ENCODE measurements around the gene B4GALNT1. TPM values are rescaled to one million over a fixed set of nuclear protein-coding genes. Genes with fewer than 3 reads are reported as not detected.

B4GALNT1 gene
- total RNA-seq, 3 donors from 2014 or later (not counting 1 experiment from before 2014, with no cell fraction given): 0.38 to 0.59 (median 0.48) TPM

GRCh38 chr12:57641699-57642442 lies 8.9 kb upstream of the B4GALNT1 start:
- WGBS (ENCODE audit: insufficient coverage): 47% methylated on average over 4 of the region's 5 CpGs
- Histone ChIP-seq H3K9me3 (ENCODE audit: control insufficient read depth, insufficient read depth, low read length) (peaks cover 6% of the 10 kb centered on the region), H3K36me3 (ENCODE audit: control insufficient read depth, insufficient read depth, low read length) (no peaks in the 10 kb centered on the region), H3K27me3 (ENCODE audit: control insufficient read depth, insufficient read depth, low read length) (peaks cover 4% of the 10 kb centered on the region), H3K4me1 (ENCODE audit: control insufficient read depth, insufficient read depth, low read length) (no peaks in the 10 kb centered on the region), H3K4me3 (ENCODE audit: low read length) (no peak overlapping the region), H3K27ac (ENCODE audit: low read length) (no peak overlapping the region)
- ATAC-seq (no peak), DNase-seq (no peak)
- Mint-ChIP-seq H3K27ac (no peak overlapping the region), H3K4me3 (no peak overlapping the region), H3K27me3 (ENCODE audit: low read depth in 2 of 2) (peaks cover 9 to 22% of the 10 kb centered on the region in 2 donors), H3K4me1 (no peaks in the 10 kb centered on the region), H3K9me3 (no peaks in the 10 kb centered on the region), H3K36me3 (no peaks in the 10 kb centered on the region)
- intact Hi-C loops (cut with micrococcal nuclease): no loop called here
- TF ChIP-seq, protein P1, sequence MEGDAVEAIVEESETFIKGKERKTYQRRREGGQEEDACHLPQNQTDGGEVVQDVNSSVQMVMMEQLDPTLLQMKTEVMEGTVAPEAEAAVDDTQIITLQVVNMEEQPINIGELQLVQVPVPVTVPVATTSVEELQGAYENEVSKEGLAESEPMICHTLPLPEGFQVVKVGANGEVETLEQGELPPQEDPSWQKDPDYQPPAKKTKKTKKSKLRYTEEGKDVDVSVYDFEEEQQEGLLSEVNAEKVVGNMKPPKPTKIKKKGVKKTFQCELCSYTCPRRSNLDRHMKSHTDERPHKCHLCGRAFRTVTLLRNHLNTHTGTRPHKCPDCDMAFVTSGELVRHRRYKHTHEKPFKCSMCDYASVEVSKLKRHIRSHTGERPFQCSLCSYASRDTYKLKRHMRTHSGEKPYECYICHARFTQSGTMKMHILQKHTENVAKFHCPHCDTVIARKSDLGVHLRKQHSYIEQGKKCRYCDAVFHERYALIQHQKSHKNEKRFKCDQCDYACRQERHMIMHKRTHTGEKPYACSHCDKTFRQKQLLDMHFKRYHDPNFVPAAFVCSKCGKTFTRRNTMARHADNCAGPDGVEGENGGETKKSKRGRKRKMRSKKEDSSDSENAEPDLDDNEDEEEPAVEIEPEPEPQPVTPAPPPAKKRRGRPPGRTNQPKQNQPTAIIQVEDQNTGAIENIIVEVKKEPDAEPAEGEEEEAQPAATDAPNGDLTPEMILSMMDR (IDR thresholded peaks at IDR 0.05): no peak

DNA sequence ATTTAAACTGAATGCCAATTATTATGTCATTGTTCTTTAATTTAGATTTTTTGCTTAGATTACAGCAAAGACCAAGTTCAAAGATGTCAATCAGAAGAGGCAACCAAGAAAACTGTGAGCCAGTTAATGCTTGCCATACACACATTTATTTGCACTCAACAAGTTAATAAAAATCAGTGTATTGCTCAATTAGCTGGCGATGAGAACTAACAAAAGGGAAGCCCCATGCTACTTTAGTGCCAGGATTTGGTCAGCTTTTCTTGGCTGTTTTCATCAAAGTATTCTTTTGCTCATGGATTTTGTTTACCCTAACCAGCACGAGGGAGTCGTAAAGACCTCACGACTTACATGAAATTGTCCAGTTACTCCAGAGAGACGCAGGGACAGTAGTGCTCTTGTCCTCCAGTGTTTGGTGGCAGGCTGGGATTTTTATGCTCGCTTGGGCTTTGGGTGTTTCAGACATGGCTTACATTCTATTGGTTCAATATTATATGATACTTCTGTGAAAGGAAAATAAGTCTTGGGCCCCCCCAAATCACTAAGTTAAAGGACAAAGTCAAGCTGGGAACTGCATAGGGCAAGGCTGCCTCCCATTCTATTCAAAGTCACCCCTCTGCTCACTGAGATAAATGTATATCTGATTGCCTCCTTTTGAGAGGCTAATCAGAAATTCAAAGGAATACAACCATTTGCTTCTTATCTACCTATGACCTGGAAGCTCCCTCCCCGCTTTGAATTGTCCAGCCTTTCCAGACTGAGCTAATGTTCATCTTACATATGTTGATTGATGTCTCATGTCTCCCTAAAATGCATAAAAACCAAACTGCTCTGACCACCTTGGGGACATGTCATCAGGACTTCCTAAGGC lies 7.4 kb upstream of the B4GALNT1 start:
- Histone ChIP-seq H3K27ac (ENCODE audit: low read length) (no peak overlapping the region), H3K27me3 (ENCODE audit: control insufficient read depth, insufficient read depth, low read length) (peaks cover 4% of the 10 kb centered on the region), H3K36me3 (ENCODE audit: control insufficient read depth, insufficient read depth, low read length) (no peaks in the 10 kb centered on the region), H3K4me3 (ENCODE audit: low read length) (no peak overlapping the region), H3K9me3 (ENCODE audit: control insufficient read depth, insufficient read depth, low read length) (no peaks in the 10 kb centered on the region), H3K4me1 (ENCODE audit: control insufficient read depth, insufficient read depth, low read length) (no peaks in the 10 kb centered on the region)
- Mint-ChIP-seq H3K4me1 (no peaks in the 10 kb centered on the region), H3K4me3 (no peak overlapping the region), H3K9me3 (no peaks in the 10 kb centered on the region), H3K27me3 (ENCODE audit: low read depth in 2 of 2) (peaks cover 9 to 22% of the 10 kb centered on the region in 2 donors), H3K36me3 (no peaks in the 10 kb centered on the region), H3K27ac (no peak overlapping the region)
- DNase-seq (no peak), ATAC-seq (no peak)
- TF ChIP-seq, protein P1 (IDR thresholded peaks at IDR 0.05): no peak
- WGBS (ENCODE audit: insufficient coverage): 89% methylated on average over 7 of the region's 7 CpGs
- intact Hi-C loops (cut with micrococcal nuclease): no loop called here

GRCh38 chr12:57638096-57638495 lies 5.1 kb upstream of the B4GALNT1 start:
- H3K4me1 Mint-ChIP-seq: peaks cover 0 to 5% of the 10 kb centered on the region in 2 donors
- no peak overlapping the region for H3K4me3 ChIP-seq (ENCODE audit: low read length)
- intact Hi-C loops (cut with micrococcal nuclease): no loop called here
- 92% methylated on average over 3 of the region's 3 CpGs for WGBS (ENCODE audit: insufficient coverage)
- no peak overlapping the region for H3K27ac Mint-ChIP-seq
- peaks cover 22 to 33% of the 10 kb centered on the region in 2 donors for H3K27me3 Mint-ChIP-seq (ENCODE audit: low read depth in 2 of 2)
- peaks cover 11% of the 10 kb centered on the region for H3K27me3 ChIP-seq (ENCODE audit: control insufficient read depth, insufficient read depth, low read length)
- H3K4me1 ChIP-seq (ENCODE audit: control insufficient read depth, insufficient read depth, low read length): peaks cover 5% of the 10 kb centered on the region
- H3K9me3 ChIP-seq (ENCODE audit: control insufficient read depth, insufficient read depth, low read length): no peaks in the 10 kb centered on the region
- no peak overlapping the region for H3K27ac ChIP-seq (ENCODE audit: low read length)
- no peak for ATAC-seq
- no peaks in the 10 kb centered on the region for H3K9me3 Mint-ChIP-seq
- TF ChIP-seq, protein P1 (IDR thresholded peaks at IDR 0.05): no peak
- no peaks in the 10 kb centered on the region for H3K36me3 Mint-ChIP-seq
- no peak overlapping the region for H3K4me3 Mint-ChIP-seq
- no peaks in the 10 kb centered on the region for H3K36me3 ChIP-seq (ENCODE audit: control insufficient read depth, insufficient read depth, low read length)
- DNase-seq: no peak
